Measurements from ENCODE around the gene TSPAN4. TPM values are rescaled to one million over a fixed set of nuclear protein-coding genes. Genes with fewer than 3 reads are reported as not detected.

Gene TSPAN4
- total RNA-seq, 3 donors from 2014 or later (not counting 1 experiment from before 2014, with no cell fraction given), result 11.2 to 18.6 (median 14.6) TPM

- Mint-ChIP-seq H3K27me3 (ENCODE audit: low read depth in 2 of 2) (no peaks in the 10 kb centered on the region), H3K4me1 (peaks cover 5 to 6% of the 10 kb centered on the region in 2 donors)
- 85% methylated on average over 21 of the region's 21 CpGs for WGBS (ENCODE audit: insufficient coverage)
These were observed 72.3 kb downstream of the TSPAN4 start for GRCh38 chr11:914747-915501.

More at GRCh38 chr11:914747-915501, 72.3 kb downstream of the TSPAN4 start:
- Mint-ChIP-seq H3K9me3 (no peaks in the 10 kb centered on the region), H3K4me3 (no peak overlapping the region), H3K27ac (no peak overlapping the region), H3K36me3 (no peaks in the 10 kb centered on the region)
- H3K4me1 ChIP-seq (ENCODE audit: control insufficient read depth, insufficient read depth, low read length), result peaks cover 15% of the 10 kb centered on the region
- TF ChIP-seq, protein P1, sequence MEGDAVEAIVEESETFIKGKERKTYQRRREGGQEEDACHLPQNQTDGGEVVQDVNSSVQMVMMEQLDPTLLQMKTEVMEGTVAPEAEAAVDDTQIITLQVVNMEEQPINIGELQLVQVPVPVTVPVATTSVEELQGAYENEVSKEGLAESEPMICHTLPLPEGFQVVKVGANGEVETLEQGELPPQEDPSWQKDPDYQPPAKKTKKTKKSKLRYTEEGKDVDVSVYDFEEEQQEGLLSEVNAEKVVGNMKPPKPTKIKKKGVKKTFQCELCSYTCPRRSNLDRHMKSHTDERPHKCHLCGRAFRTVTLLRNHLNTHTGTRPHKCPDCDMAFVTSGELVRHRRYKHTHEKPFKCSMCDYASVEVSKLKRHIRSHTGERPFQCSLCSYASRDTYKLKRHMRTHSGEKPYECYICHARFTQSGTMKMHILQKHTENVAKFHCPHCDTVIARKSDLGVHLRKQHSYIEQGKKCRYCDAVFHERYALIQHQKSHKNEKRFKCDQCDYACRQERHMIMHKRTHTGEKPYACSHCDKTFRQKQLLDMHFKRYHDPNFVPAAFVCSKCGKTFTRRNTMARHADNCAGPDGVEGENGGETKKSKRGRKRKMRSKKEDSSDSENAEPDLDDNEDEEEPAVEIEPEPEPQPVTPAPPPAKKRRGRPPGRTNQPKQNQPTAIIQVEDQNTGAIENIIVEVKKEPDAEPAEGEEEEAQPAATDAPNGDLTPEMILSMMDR (IDR thresholded peaks at IDR 0.05), result no peak
- ATAC-seq (no peak), DNase-seq (no peak)
- H3K9me3 ChIP-seq (ENCODE audit: control insufficient read depth, insufficient read depth, low read length), result no peaks in the 10 kb centered on the region
- intact Hi-C loops (cut with micrococcal nuclease), result loop anchor here (10.0 kb wide), 1 partner anchor 70 kb away; the partner anchor contains the start of genes POLR2L and TSPAN4
- no peak overlapping the region for H3K4me3 ChIP-seq (ENCODE audit: low read length)
- no peaks in the 10 kb centered on the region for H3K36me3 ChIP-seq (ENCODE audit: control insufficient read depth, insufficient read depth, low read length)
- no peak overlapping the region for H3K27ac ChIP-seq (ENCODE audit: low read length)
- no peaks in the 10 kb centered on the region for H3K27me3 ChIP-seq (ENCODE audit: control insufficient read depth, insufficient read depth, low read length)

Other genes with a start within 250 kb of the TSPAN4 start
- 10 to 100 TPM; 63.3 to 97.3 (median 77.3) TPM for gene IRF7, start 226.9 kb upstream of the TSPAN4 start, total RNA-seq
- not detected for gene CDHR5, start 217.9 kb upstream of the TSPAN4 start, total RNA-seq
- not detected for gene SCT, start 215.7 kb upstream of the TSPAN4 start, total RNA-seq
- 1 to 10 TPM in 1 of 3 donors, under 1 TPM in 2; 0.49 to 1.2 (median 0.61) TPM for gene DRD4, start 205.6 kb upstream of the TSPAN4 start, total RNA-seq
- 10 to 100 TPM; 25.9 to 26.9 (median 26.8) TPM for gene DEAF1, start 147.6 kb upstream of the TSPAN4 start, total RNA-seq
- 10 to 100 TPM; 17.8 to 42.1 (median 33.0) TPM for gene TMEM80, start 147.0 kb upstream of the TSPAN4 start, total RNA-seq
- 10 to 100 TPM in 1 of 3 donors, 1 to 10 TPM in 2; 6.9 to 10.9 (median 9.3) TPM for gene EPS8L2, start 136.6 kb upstream of the TSPAN4 start, total RNA-seq
- gene TALDO1, start 95.4 kb upstream of the TSPAN4 start, total RNA-seq, result 10 to 100 TPM; 46.1 to 94.8 (median 55.4) TPM
- 10 to 100 TPM; 40.4 to 43.1 (median 42.1) TPM for gene GATD1, start 65.4 kb upstream of the TSPAN4 start, total RNA-seq
- not detected for gene CEND1, start 52.8 kb upstream of the TSPAN4 start, total RNA-seq
- gene SLC25A22, start 44.6 kb upstream of the TSPAN4 start, total RNA-seq, result 10 to 100 TPM; 22.8 to 34.6 (median 31.5) TPM
- gene PIDD1, start 37.6 kb upstream of the TSPAN4 start, total RNA-seq, result 10 to 100 TPM; 24.3 to 30.9 (median 25.2) TPM
- gene RPLP2, start 32.9 kb upstream of the TSPAN4 start, total RNA-seq, result 1,000 to 10,000 TPM; 1,482 to 1,846 (median 1,534) TPM
- gene PNPLA2, start 23.9 kb upstream of the TSPAN4 start, total RNA-seq, result 100 to 1,000 TPM; 184 to 218 (median 201) TPM
- gene CRACR2B, start 14.9 kb upstream of the TSPAN4 start, total RNA-seq, result 10 to 100 TPM in 1 of 3 donors, 1 to 10 TPM in 2; 3.4 to 10.1 (median 3.8) TPM
- gene CD151, start 9.9 kb upstream of the TSPAN4 start, total RNA-seq, result 10 to 100 TPM; 40.9 to 68.3 (median 52.9) TPM
- gene POLR2L, start 323 bp upstream of the TSPAN4 start, total RNA-seq, result 10 to 100 TPM; 48.2 to 63.8 (median 61.2) TPM
- gene CHID1, start 68.0 kb downstream of the TSPAN4 start, total RNA-seq, result 10 to 100 TPM; 32.6 to 40.3 (median 33.2) TPM
- gene AP2A2, start 83.0 kb downstream of the TSPAN4 start, total RNA-seq, result 100 to 1,000 TPM in 1 of 3 donors, 10 to 100 TPM in 2; 57.2 to 120 (median 82.9) TPM
- gene MUC6, start 193.9 kb downstream of the TSPAN4 start, total RNA-seq, result not detected
- gene MUC2, start 232.0 kb downstream of the TSPAN4 start, total RNA-seq, result not detected